ENCODE results near the gene KMT2C.

The KMT2C gene

DNA sequence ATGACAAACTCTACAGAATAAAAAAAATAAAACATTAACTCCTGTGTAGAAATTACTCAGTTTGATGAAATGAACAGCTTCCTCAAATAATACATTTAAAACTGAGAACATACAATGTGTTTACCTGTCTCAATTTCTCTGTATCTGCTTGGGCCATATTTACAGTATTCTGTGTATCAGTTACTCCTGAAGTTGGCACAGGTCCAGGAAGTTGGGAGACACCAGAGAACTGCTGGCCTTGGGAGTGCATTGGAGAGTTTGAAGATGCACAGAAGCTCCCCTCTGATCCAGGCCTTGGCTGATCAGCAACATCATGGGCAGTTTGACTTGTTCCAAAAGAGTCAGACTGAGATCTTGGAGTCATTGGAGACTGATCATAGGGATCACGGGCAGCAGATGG lies 255.2 kb downstream of the KMT2C start:
- peak in 1 of 2 experiments; percentile 17 for DNase-seq

DNA sequence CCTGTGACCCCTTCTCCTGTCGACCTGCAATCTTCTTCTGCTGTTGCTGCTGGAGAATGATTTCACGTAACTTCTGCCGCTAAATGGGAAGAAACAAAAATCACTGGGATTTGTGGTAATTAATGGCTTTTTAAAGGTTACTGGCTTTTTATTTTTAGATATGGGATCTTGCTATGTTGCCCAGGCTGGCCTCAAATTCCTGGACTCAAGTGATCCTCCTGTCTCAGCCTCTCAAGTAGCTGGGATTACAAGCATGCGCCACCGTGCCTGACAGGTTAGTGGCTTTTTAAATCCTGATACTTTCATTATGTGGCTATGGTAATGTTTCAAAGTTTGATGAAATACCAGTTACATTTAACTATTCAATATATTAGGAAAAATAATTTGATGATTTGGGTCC lies 255.8 kb downstream of the KMT2C start:
- no peak for DNase-seq

DNA sequence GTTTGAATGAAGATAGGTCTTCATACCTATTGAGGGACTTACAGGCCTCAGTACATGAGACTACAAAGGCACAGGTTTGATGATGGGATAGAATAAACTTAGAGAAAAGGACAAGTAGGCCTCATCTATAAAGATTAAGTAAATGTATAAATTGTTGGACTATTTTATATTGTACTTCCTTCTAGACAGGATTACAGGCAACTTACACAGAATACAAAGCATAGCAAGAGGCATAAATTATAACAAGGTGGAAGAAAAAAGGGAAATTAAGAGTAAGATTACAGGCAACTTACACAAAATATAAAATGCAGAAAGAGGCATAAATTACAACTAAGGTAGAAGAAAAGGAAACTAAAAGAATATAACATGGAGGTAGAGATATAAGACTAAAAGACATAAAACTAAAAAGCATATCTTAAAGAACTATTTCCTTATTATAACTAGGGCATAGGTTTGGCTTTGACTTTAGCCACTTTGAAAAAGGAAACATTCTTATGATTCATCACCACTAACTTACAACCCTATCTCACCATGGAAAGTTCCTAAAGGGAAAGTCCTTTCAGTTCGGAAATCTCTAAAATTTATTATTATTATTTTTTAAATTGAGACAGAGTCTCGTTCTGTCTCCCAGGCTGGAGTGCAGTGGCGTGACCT lies 257.3 kb downstream of the KMT2C start:
- DNase-seq, result no peak

DNA sequence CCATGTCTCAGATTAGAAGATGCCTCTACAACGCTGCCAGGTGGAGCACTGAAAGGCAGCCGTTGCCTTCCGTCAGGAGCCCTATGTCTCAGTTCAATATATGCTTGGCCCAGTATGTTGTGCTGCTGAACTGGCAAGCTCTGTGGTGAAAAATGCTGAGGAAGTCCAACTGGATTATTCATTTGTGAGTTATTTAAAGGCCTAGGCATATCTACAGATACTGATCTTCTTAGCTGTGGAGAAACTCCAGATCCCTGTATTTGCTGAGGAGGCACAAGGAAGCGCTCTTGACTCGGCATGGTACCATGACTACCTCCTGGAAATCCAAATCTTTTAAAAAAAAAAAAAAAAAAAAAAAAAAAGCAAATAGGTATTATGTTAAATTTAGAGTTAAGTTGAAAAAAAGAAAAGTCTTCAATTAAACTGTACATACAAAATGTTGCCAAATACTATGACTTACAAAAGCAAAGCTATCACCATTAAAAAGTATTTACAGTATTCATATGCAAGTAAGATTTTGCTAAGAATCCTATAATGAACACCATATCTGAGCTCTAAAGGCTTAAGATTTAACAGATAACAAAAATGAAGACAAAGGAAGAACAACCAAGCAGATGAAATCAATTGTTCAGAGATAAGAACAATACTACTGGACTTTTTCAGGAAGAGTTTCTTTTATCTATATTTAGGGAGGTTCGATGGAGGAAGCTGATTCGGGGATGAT lies 258.0 kb downstream of the KMT2C start:
- DNase-seq, result no peak

DNA sequence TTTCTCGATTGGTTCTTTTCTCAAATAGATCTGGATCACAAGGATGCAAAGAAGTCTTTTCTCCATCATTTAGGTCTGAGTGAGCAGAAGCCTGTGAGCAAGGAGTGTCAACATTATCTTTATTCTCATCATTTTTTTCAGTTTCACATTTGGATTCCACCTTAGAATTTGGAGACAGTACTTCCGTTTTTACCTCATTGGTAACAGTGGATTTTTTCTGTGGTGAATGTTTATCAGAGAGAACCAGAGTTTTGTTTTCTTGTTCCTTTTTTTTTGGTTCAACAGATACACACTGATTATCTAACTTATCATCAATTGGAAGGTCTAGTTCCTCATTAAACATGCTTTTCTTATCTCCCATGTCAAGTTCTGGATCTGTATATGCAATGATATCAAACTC lies 259.0 kb downstream of the KMT2C start:
- no peak for DNase-seq

GRCh38 chr7:152173372-152174070 lies 262.3 kb downstream of the KMT2C start:
- no peak for DNase-seq

DNA sequence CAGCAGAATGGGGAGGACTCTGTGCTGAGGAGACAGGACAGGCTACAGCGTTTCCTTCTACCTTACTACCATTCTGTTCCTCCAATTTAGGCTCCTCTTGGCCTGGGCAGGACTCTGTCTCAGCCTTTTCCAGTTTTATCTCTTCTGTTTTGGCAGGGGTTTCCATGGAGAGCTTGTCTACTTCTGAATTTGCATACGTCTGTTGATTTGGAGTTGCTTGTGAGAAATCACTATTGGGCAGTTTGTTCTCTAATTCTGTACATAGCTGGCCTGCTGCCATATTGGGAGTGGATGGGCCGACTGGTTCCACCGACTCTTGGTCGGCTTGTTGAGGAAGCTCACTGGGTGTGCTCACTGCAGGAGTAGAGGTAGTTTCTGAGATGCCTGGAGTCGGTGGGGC lies 273.5 kb downstream of the KMT2C start:
- no peak for DNase-seq

DNA sequence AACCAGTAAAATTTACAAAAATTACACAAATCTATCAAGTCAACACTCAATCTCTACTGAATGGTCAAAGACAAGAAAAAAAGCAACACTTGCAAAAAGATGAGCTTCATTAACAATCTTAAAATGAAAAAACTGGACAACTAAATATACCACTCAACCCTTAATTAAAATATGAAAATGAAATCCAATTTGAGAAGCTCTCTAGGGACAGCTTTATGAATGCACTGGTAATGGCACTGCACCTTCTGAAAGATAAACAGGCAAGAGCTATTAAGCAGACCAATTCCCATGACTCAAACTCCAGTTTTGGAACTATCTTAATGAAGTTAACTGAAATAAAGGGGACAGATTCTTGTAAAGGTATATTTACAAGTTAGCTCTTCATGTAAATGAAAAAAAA lies 274.6 kb downstream of the KMT2C start:
- DNase-seq, result no peak

DNA sequence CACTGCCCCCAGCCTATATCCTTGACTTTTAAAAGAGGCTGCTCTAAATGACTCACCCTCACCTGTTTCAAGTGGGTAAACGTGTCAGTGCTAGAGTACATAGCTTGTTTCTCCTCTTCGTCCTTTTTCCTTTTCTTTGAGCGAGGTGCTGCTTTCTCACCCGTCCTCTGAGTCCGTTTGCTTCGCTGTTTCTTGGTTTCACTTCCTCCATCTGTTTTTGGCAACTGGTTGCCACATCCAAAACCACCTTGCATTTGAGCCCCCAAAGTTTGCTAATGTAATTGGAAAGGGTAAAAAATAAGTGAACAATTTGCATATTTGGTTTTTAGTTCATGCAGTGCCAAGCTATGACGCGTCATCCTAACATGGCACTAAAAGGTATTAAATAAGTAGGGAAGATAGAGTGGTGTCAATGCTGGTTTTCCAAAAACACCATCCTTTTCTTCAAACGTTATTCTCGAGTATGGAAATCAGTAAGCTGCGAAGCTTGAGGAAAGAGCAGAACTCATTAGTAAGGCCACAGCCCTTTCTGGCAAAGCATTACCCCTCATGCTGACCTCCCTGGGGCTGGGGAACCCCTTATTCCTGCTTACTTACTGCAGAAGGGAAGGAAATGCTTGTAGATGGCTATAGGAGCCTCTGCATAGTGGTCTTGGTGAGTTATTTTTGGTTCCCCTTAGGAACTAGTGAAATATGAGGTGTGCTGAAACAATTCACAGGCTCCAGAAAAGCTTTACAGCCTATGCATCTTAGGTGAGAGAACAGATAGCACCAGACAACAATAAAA lies 276.8 kb downstream of the KMT2C start:
- no peak for DNase-seq

DNA sequence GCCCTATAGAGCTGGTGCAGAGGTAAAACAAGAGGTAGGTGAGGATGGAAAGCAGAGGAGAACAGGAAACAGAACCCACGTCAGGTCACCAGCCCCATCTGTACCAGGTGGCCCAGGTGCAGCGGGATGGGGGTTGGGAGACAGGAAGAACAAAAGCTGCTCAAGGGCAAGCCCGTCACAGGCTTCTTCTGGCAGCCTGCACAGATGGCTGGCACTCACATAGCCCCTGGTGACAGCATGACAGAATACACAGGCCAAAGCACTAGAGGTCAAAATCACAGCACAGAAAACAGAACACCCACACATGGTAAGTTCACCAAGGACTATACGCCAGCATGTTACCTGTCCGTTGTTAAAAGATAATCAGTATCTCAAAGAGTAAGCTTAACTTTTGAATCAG lies 283.5 kb downstream of the KMT2C start:
- DNase-seq, result no peak

DNA sequence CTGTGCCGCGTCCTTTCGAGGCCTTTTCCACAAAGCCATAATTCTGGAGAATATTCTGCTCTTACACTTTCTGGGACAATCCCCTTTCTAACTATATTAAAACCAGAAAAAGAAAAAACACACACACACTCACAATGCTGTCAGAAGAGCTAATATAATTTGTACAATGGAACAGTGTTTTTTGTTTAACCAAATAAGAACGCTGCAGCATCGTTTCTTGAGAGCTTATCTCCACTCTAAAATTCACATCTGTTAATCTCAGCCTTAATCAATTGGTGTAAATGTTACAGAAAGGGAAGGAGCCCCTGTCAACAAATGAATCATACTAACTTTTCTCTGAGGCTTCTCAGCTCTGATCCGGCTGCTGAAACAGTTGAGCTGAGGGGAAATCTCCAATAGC lies 286.4 kb downstream of the KMT2C start:
- no peak for DNase-seq

- no peak for DNase-seq
These were observed 287.1 kb downstream of the KMT2C start for GRCh38 chr7:152148706-152149105.

DNA sequence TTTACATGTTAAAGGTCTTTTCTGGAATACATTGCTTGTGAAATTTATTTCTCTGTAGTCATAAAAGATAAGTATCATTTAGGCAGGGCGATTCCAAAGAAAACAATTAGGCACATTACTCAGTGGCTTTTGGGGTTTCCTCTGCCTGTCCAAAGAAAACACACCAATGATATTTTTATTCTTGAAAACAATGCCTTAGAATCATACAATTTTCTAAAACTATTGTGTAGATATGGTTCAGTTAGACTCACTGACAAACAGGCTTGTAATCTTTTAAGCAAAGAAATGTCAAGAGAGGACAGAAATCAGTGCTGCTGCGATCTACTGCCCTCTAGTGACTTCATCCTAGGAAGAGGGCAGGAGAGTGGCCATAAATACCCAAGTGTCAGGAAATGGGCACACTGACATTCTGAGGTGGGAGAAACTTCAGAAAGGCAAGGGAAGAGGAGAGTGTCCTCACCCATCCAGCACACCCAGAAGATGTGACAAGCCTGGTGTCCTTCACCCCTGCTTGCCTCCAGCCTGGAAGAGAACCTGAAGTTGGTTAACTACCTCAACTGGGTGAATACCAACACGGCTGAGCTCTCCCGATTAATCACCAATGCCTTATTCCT lies 289.8 kb downstream of the KMT2C start:
- peak; percentile 19 to 35 for DNase-seq

- DNase-seq, result no peak
These were observed 291.1 kb downstream of the KMT2C start for GRCh38 chr7:152144557-152145245.

GRCh38 chr7:152142976-152143595 lies 292.7 kb downstream of the KMT2C start:
- DNase-seq, result no peak

- no peak for DNase-seq
These were observed 295.2 kb downstream of the KMT2C start for GRCh38 chr7:152140560-152140959.

- no peak for DNase-seq
These were observed 295.7 kb downstream of the KMT2C start for GRCh38 chr7:152140067-152140466.

- DNase-seq, result no peak
These were observed 298.3 kb downstream of the KMT2C start for GRCh38 chr7:152137476-152138025.

DNA sequence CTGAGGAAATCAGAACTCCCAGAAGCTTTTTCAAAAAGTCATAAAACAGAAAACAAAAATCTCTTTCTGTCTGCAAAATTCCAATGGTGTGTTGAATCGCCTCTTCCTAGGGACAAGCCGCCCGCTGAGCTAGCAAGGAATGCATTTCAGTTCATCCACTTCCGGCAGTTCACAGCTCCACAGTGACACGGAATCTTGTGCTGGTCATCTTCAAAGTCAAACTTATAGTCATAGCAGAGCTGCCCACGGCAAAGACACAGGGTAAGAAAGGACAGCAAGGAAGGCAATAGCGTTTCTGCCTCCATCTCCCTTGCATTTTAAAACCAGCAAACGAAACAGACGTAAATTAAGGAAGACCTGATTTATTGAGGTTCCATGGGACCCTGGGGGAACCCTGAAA lies 299.1 kb downstream of the KMT2C start:
- no peak for DNase-seq

DNA sequence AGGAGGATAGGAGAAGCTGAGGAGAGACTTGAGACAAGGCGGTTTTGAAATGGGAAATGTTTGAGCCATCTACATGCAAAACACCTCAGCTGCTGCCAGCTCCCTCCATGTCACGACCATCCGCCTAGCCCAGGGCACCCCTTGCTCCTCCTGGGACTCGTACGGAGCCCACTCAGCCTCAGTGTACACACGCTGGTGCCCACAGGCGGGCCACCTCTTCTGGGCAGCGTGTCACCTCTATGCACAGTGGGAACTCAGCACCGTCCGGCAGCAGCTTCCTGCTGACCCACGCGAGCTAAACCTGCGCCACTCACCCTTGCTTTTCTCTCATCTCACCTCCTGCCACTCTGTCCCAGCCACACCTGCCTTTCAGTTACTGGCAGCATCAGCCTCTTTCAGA lies 302.0 kb downstream of the KMT2C start:
- DNase-seq, result no peak

DNA sequence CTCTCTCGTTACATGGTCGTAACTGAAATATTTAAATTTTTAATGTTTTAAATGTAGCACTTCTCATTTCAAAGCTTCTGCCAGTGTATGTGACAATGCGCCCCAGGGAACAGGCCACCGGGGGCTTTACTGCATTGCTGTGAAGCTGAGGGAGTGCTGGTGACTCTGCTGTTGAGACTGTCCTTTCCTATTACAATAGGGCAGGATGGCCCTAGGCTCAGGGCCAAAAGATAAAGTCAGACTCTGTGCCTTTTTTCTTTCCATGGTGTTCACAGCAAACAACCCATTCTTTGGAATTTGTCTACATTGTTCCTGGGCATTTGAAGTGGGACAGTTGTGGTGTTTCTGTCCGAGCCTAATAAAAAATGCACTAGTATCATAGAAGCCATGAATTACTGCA lies 303.0 kb downstream of the KMT2C start:
- DNase-seq, result no peak

Data from NCI-H446 (cell line).